ENCODE results near the gene ADCY7. TPM values are rescaled to one million over a fixed set of nuclear protein-coding genes. Genes with fewer than 3 reads are reported as not detected.

The ADCY7 gene
- total RNA-seq, 1 experiment from 2014 or later, result 34.2 TPM

DNA sequence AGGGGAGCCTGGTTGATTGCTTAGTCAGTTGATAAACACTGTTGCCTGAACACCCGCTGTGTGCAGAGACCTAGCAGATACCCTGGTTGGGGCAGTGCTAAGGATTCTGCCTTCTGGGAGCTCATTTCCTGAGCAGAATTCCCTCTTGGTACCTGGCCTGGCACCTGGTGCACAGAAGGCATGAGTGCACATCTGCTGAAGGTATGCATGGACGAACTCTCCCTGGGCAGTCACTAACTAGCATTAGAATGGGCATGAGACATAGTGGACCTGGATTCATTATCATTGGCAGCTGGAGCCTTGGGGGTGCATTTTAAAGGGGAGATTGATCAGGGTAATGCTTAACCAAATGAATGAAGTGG, 13.1 kb downstream of the ADCY7 start:
- POLR2A ChIA-PET, result no interaction called here
- peaks cover 10% of the 10 kb centered on the region; the same call in 1 of the 2 replicates for H3K79me2 ChIP-seq (ENCODE audit: insufficient read depth, low read length)
- no peaks in the 10 kb centered on the region for H4K20me1 ChIP-seq (ENCODE audit: insufficient read depth)
- no peak overlapping the region for H3K4me3 ChIP-seq (replicated peaks in 1 of 2; ENCODE audit: low read depth in 1 of 2, low read length in 2 of 2)
- RAD21 ChIA-PET (ENCODE audit: low non-redundant PET in 1 of 2, low total read pairs in 2 of 2, uncharacterized antibody in 2 of 2, unreplicated experiment in 2 of 2), result no interaction called here
- no peaks in the 10 kb centered on the region for H3K9me3 ChIP-seq (ENCODE audit: control insufficient read depth in 1 of 2, insufficient read depth in 1 of 2, low read depth in 1 of 2, low read length in 2 of 2)
- no TSS peak for BruUV-seq (replicated peaks)
- H3K4me2 ChIP-seq (ENCODE audit: low read length), result no peak overlapping the region
- H3K27ac ChIP-seq (ENCODE audit: low read depth, low read length), result no peak overlapping the region
- H2AFZ ChIP-seq (ENCODE audit: low read depth, low read length, poor library complexity, severe bottlenecking), result no peak overlapping the region
- TF ChIP-seq TCF7L2 (IDR thresholded peaks at IDR 0.05; ENCODE audit: borderline replicate concordance, extremely low read depth, insufficient read depth, insufficient read length), result no peak
- CTCF ChIA-PET, result no interaction called here
- no peaks in the 10 kb centered on the region for H3K4me1 ChIP-seq (ENCODE audit: control insufficient read depth in 1 of 2, insufficient read depth in 2 of 2, low read length in 2 of 2)
- H3K27me3 ChIP-seq (ENCODE audit: insufficient read depth, low read length), result no peaks in the 10 kb centered on the region
- H3K9me2 ChIP-seq (ENCODE audit: insufficient read depth), result no peaks in the 10 kb centered on the region
- no peak for DNase-seq (ENCODE audit: low read depth, low spot score)
- H3K9ac ChIP-seq (ENCODE audit: low read length), result no peak overlapping the region
- ATAC-seq, result no peak
- intact Hi-C loops (cut with micrococcal nuclease), result no loop called here
- H3K36me3 ChIP-seq (ENCODE audit: control insufficient read depth in 1 of 2, insufficient read depth in 2 of 2, low read length in 2 of 2), result no peaks in the 10 kb centered on the region

DNA sequence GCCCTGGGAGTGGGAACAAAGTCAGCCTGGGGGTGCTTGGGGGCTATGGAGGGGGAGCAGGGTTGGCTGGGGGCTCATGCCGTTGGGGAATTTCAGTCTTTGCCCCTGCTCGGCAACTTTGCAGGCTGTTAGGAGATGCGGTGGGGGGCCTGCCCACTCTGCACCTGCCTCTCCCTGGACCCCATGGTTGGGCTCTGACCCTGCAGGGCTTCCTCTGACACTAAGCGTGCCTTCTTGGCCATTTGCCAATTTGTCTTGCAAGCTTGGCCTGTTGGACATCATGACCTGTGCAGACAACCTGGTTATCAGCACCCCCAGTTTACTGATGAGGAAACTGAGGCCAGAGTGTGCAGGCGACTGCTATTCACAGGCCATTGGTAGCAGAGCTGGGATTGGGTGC, 14.6 kb downstream of the ADCY7 start:
- Histone ChIP-seq H3K4me2 (ENCODE audit: low read length) (no peak overlapping the region), H3K9me3 (ENCODE audit: control insufficient read depth in 1 of 2, insufficient read depth in 1 of 2, low read depth in 1 of 2, low read length in 2 of 2) (no peaks in the 10 kb centered on the region), H3K9me2 (ENCODE audit: insufficient read depth) (no peaks in the 10 kb centered on the region), H3K4me1 (ENCODE audit: control insufficient read depth in 1 of 2, insufficient read depth in 2 of 2, low read length in 2 of 2) (no peaks in the 10 kb centered on the region), H3K9ac (ENCODE audit: low read length) (no peak overlapping the region), H2AFZ (ENCODE audit: low read depth, low read length, poor library complexity, severe bottlenecking) (no peak overlapping the region), H4K20me1 (ENCODE audit: insufficient read depth) (no peaks in the 10 kb centered on the region), H3K36me3 (ENCODE audit: control insufficient read depth in 1 of 2, insufficient read depth in 2 of 2, low read length in 2 of 2) (no peaks in the 10 kb centered on the region), H3K79me2 (ENCODE audit: insufficient read depth, low read length) (peaks cover 6% of the 10 kb centered on the region; the same call in 1 of the 2 replicates), H3K27me3 (ENCODE audit: insufficient read depth, low read length) (no peaks in the 10 kb centered on the region), H3K4me3 (replicated peaks in 1 of 2; ENCODE audit: low read depth in 1 of 2, low read length in 2 of 2) (no peak overlapping the region), H3K27ac (ENCODE audit: low read depth, low read length) (no peak overlapping the region)
- ChIA-PET RAD21 (ENCODE audit: low non-redundant PET in 1 of 2, low total read pairs in 2 of 2, uncharacterized antibody in 2 of 2, unreplicated experiment in 2 of 2) (no interaction called here), POLR2A (interaction anchor here (1.1 kb wide), 1 partner anchor 9 kb away, joined by 8 read pairs; no protein-coding TSS in a partner anchor), CTCF (no interaction called here)
- no peak for DNase-seq (ENCODE audit: low read depth, low spot score)
- TF ChIP-seq ZFX (IDR thresholded peaks at IDR 0.05) (no peak), JUND (IDR thresholded peaks at IDR 0.05) (no peak), SRF (IDR thresholded peaks at IDR 0.05; ENCODE audit: low read depth) (no peak), SIN3A (IDR thresholded peaks at IDR 0.05; ENCODE audit: low read depth) (no peak), MAX (IDR thresholded peaks at IDR 0.05) (no peak), CTCF (IDR thresholded peaks at IDR 0.05 in 2 of 3, conservative IDR thresholded peaks at IDR 0.05 in 1 of 3; ENCODE audit: borderline replicate concordance in 1 of 3, insufficient read depth in 1 of 3, low read depth in 2 of 3, low read length in 2 of 3) (no peak), CBX3 (IDR thresholded peaks at IDR 0.05; ENCODE audit: low read depth) (no peak), YY1 (IDR thresholded peaks at IDR 0.05; ENCODE audit: extremely low read depth, insufficient replicate concordance, low read depth, low read length) (no peak), EZH2 (IDR thresholded peaks at IDR 0.05) (no peak), RAD21 (IDR thresholded peaks at IDR 0.05; ENCODE audit: low read depth) (no peak), ELF1 (IDR thresholded peaks at IDR 0.05; ENCODE audit: borderline replicate concordance, low read depth) (no peak), EZH2phosphoT487 (IDR thresholded peaks at IDR 0.05; ENCODE audit: borderline replicate concordance) (no peak), EGR1 (IDR thresholded peaks at IDR 0.05; ENCODE audit: low read depth) (no peak), FOSL1 (IDR thresholded peaks at IDR 0.05; ENCODE audit: low read depth) (no peak)
- TF ChIP-seq, protein P1, sequence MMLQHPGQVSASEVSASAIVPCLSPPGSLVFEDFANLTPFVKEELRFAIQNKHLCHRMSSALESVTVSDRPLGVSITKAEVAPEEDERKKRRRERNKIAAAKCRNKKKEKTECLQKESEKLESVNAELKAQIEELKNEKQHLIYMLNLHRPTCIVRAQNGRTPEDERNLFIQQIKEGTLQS (IDR thresholded peaks at IDR 0.05), result no peak
- TF ChIP-seq, protein P2, sequence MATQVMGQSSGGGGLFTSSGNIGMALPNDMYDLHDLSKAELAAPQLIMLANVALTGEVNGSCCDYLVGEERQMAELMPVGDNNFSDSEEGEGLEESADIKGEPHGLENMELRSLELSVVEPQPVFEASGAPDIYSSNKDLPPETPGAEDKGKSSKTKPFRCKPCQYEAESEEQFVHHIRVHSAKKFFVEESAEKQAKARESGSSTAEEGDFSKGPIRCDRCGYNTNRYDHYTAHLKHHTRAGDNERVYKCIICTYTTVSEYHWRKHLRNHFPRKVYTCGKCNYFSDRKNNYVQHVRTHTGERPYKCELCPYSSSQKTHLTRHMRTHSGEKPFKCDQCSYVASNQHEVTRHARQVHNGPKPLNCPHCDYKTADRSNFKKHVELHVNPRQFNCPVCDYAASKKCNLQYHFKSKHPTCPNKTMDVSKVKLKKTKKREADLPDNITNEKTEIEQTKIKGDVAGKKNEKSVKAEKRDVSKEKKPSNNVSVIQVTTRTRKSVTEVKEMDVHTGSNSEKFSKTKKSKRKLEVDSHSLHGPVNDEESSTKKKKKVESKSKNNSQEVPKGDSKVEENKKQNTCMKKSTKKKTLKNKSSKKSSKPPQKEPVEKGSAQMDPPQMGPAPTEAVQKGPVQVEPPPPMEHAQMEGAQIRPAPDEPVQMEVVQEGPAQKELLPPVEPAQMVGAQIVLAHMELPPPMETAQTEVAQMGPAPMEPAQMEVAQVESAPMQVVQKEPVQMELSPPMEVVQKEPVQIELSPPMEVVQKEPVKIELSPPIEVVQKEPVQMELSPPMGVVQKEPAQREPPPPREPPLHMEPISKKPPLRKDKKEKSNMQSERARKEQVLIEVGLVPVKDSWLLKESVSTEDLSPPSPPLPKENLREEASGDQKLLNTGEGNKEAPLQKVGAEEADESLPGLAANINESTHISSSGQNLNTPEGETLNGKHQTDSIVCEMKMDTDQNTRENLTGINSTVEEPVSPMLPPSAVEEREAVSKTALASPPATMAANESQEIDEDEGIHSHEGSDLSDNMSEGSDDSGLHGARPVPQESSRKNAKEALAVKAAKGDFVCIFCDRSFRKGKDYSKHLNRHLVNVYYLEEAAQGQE (IDR thresholded peaks at IDR 0.05; ENCODE audit: low read depth), result no peak
- ATAC-seq, result no peak
- intact Hi-C loops (cut with micrococcal nuclease), result no loop called here
- BruUV-seq (replicated peaks), result no TSS peak
